ENCODE data around the gene SMO. TPM values are rescaled to one million over a fixed set of nuclear protein-coding genes. Genes with fewer than 3 reads are reported as not detected.

The SMO gene
- total and polyA plus RNA-seq, 2 donors (not counting 3 experiments of a cell fraction or from before 2014, with no cell fraction given): 13.2 to 16.5 TPM

DNA sequence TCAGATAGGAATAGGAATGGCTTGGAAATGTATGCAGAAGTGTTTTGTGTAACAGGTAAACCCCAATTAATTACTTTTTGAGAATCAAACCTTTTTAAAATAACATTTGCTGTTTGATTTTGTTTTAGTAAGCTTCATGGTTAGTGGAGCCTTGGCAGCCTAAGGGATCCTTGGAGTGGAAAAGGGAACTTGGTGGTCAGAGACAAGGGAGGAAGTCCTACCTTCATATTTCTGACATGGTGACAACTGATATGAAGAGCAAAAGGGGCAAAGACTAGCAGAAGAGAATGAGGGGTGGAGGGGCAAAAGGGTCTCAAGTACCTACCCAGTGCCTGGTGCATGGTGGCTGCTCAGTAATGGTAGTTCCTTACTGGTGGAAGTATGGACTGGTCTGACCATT, 68.7 kb downstream of the SMO start:
- no peak for DNase-seq (ENCODE audit: low read depth, low spot score)
- Histone ChIP-seq H3K9me3 (replicated peaks; ENCODE audit: control insufficient read depth, insufficient read depth, low read length) (no peaks in the 10 kb centered on the region), H3K9ac (replicated peaks; ENCODE audit: extremely low read depth, insufficient read depth, low read length) (no peak overlapping the region), H3K4me2 (ENCODE audit: insufficient read depth, low read length) (no peak overlapping the region), H3K27ac (ENCODE audit: insufficient read depth, low read depth, low read length) (no peak overlapping the region), H4K20me1 (replicated peaks; ENCODE audit: control insufficient read depth, extremely low read depth, insufficient read depth, low read length) (no peaks in the 10 kb centered on the region), H3K27me3 (ENCODE audit: control insufficient read depth in 2 of 2, insufficient read depth in 2 of 2, low read length in 2 of 2) (no peaks in the 10 kb centered on the region), H3K79me2 (ENCODE audit: control insufficient read depth, insufficient read depth, low read length) (no peaks in the 10 kb centered on the region), H3K36me3 (ENCODE audit: control insufficient read depth in 2 of 2, extremely low read depth in 1 of 2, insufficient read depth in 2 of 2, low read length in 2 of 2) (no peaks in the 10 kb centered on the region), H2AFZ (ENCODE audit: low read depth, low read length) (no peak overlapping the region), H3K9me1 (replicated peaks; ENCODE audit: control insufficient read depth, extremely low read depth, insufficient read depth, low read length) (no peaks in the 10 kb centered on the region), H3K4me1 (ENCODE audit: control insufficient read depth, extremely low read depth, insufficient read depth, low read length) (peaks cover 2% of the 10 kb centered on the region), H3K4me3 (replicated peaks in 1 of 3; ENCODE audit: insufficient read depth in 1 of 3, low read depth in 1 of 3, low read length in 3 of 3) (no peak overlapping the region)
- intact Hi-C loops (cut with micrococcal nuclease): no loop called here
- no TSS peak for BruUV-seq (replicated peaks)
- ChIA-PET POLR2A (no interaction called here), CTCF (no interaction called here)
- dilution Hi-C loops (cut with MboI; ENCODE audit: extremely low pct_ligation_motif_present, low sequenced_read_pairs): no loop called here
- TF ChIP-seq EZH2 (IDR thresholded peaks at IDR 0.05; ENCODE audit: borderline replicate concordance, low read depth, low read length, severe bottlenecking) (no peak), MYC (IDR thresholded peaks at IDR 0.05; ENCODE audit: low read depth, low read length) (no peak), JUN (IDR thresholded peaks at IDR 0.05; ENCODE audit: borderline replicate concordance, insufficient read depth, insufficient read length, low read depth) (no peak), CTCF (IDR thresholded peaks at IDR 0.05; ENCODE audit: extremely low read depth in 1 of 2, insufficient read depth in 1 of 2, low read depth in 1 of 2, low read length in 2 of 2) (no peak), MAX (IDR thresholded peaks at IDR 0.05; ENCODE audit: insufficient read depth, insufficient read length) (no peak), FOS (IDR thresholded peaks at IDR 0.05; ENCODE audit: borderline replicate concordance, insufficient read depth, low read length) (no peak), GATA2 (IDR thresholded peaks at IDR 0.05; ENCODE audit: insufficient read depth, insufficient read length, low read depth, low read length) (no peak), POLR2AphosphoS5 (IDR thresholded peaks at IDR 0.05; ENCODE audit: insufficient read depth, low read depth, low read length) (no peak)
- no peak for FAIRE-seq

Data from endothelial cell of umbilical vein (primary cell).